GM21367 (cell line): ENCODE measurements around the gene CSNK2B.
"Not testable (repeated sequence)": the region's sequence is repeated elsewhere in the genome, so short reads cannot be mapped to it uniquely, and the experiment has no call there.

Experiments used
- ATAC-seq: cut with Tn5 transposase; IDR thresholded peaks from one replicate; pipeline ENCODE4 v1.9.1; 2021; ENCODE audit not compliant: unreplicated experiment

Gene CSNK2B

GRCh38 chr6:31687860-31688693, 22.2 kb downstream of the CSNK2B start:
- ATAC-seq = no peak

GRCh38 chr6:31689249-31690110, 23.6 kb downstream of the CSNK2B start:
- no peak for ATAC-seq

DNA sequence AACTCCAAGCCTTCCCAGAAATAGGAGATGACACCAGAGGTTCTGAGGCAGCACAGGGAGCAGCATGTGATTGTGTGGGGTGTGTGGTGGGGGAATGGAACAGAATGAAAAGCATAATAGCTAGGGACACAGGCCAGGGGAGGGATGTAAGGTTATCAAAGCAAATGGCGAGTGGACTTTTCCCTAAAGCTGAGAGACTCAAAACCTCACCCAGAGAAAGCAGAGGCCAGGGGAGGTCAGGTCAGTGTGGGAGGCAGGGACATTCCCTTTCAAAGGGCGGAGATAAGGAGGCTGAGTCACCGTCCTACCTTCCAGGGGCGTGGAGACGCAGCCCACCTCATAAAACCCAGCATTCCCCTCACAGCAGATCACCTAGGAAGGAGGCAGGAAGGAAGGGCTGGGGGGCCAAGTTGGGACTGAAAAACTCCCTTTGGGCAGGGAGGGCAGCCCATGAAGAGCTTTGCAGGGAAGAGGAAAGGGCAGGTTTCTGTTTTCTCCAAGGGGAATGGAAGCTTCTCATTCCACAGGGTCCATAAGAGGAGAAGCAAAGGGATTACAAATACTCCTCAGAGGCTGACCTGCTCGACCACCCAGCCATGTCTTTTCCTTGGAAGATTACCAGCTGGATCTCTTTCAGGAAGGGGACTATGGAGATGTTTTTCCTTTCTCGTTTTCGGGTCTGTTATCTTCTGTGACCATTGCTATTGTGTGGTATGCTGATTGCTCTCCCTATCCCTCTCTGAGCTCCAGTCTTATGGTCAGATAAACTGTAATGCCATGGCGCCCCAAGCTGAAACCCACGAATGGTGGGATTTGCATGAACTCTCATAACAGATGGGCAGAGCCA, 24.6 kb downstream of the CSNK2B start:
- no peak for ATAC-seq

DNA sequence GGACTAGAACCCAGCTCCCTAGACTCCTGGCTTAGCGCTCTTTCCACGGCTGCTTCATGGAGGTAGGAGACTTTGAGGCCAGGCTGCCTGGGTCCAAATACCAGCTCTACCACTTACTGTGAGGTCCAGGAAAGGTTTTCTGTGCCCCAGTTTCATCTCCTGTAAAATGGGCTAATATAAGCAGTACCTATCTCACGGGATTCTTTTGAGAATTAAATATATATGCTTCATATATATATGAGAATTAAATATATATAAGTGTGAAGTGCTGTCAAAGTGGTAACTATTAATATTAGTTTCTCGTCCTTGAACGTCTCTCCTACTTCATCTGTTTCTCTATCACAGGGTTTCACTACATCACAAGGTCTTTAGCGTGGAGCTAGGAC, 25.2 kb downstream of the CSNK2B start:
- no peak for ATAC-seq

DNA sequence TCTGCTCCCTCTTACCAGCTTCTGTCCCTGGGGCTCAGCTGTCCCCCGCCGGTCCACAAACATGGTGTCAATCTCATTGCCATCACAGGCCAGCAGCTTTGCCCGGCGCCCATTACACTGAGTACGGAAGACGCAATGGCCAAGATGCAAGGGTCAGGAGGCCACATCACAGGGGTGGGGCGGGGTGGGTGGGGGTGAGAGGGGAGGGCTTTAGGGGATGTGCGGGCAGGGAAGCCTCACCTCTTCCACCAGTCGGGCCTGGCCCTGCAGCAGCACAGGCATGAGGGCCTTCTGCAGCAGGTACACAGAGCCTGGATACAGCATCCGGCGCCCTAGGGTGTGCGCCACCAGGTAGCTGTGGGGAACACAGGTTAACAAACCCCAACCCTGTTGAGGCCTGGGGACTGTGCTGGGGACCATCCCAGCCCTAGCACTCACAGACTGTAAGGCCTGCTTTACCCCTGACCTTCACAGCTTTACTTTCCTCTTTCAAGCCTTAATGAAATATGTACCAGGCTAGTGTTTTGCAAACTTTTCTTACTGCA, 25.8 kb downstream of the CSNK2B start:
- ATAC-seq = no peak

- no peak for ATAC-seq
Measured at GRCh38 chr6:31692353-31692752, 26.5 kb downstream of the CSNK2B start.

DNA sequence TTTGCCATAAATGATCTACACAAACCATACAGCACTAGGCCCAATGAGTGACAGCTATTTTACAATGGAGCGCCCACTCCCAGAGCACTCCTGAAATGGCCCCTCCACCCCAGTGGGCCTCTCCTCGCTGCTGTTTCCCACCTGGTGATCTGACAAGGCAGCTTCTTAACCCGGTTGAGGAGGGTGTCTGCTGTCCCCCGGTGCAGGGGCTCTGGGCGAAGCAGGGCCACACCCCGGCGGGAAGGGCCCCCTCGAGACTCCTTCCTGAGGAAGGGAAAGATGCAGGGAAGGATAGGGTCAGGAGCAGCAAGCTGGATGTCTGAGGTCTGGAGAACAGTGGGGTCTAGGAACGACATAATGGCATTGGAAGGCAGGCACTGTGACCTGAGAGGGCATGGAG, 27.0 kb downstream of the CSNK2B start:
- ATAC-seq = no peak

GRCh38 chr6:31693535-31693934, 27.7 kb downstream of the CSNK2B start:
- no peak for ATAC-seq

GRCh38 chr6:31697555-31697954, 31.7 kb downstream of the CSNK2B start:
- no peak for ATAC-seq

DNA sequence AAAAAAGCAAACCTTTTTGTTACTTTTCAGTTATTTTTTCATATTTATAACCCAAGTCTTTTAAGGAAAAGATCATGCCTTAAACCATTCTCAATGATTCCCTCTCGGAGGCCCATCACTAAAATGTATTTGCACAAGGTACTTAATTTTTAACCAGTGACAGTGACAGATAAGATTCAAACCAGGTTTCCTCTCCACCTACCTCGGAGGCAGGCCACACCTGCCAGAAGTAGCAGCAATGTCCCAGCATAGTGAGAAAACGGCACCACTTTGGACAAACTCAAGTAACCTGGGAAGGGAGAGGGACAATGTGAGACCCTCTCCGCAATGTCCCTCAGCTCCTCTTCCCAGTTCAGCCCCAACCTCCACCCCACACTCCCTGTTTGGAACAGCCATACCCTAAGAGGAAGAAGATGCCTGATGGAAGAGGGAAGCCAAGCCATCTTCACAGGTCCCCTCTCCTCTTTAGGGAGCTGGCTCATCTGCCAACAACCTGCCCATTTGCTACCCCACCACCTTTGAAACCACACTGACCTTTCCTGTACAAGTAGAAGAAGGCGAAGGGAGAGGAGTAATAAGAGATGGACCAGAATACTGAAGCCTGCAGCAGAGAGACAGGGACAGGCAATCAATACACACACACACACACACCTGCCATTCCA, 35.0 kb downstream of the CSNK2B start:
- ATAC-seq = no peak

- no peak for ATAC-seq
Measured at GRCh38 chr6:31701666-31702404, 36.0 kb downstream of the CSNK2B start.

DNA sequence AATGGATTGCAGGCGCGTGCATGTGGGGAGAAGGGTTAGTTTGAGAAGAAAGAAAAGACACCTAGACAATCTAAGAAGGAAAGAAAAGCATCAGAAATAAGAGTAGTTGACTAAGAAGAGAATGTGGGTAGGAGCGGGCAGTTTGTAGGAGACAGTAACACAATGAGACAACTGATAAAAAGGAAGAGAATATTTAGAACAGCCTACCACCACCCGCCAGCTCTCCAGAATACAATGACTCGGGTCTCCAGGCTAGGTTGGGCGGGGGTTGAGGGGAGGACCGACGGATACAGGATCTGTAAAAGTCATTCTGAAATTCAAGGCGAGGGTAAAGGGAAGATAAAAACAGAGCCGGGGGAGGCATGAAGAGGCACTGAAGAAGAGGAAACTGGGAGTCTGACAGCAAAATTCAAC, 36.5 kb downstream of the CSNK2B start:
- no peak for ATAC-seq

- ATAC-seq = peak; percentile 70
Measured at GRCh38 chr6:31702819-31703716, 37.2 kb downstream of the CSNK2B start, which contains the start of gene ABHD16A. Gene ABHD16A, minus strand, starts transcription at chr6:31703324. Its CDS starts 43 bp downstream, at chr6:31703281.

DNA sequence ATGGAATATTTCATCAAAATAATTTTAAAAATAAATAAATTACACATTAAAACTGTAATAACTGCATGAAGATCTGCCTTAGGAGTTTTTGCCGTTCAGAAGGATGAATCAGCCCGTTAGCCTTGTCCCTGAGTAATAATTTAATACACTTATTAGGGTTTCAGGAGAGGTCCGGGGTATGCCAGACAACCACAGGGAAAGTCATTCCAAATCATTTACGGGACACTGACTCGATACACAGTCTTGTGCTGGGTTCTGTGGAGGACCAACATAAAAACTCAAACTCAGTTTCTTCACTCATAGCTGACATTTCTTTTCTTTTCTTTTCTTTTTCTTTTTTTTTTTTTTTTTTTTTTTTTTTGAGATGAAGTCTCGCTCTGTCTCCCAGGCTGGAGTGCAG, 40.1 kb downstream of the CSNK2B start:
- no peak for ATAC-seq

GRCh38 chr6:31706599-31706998, 40.7 kb downstream of the CSNK2B start, which contains the start of gene LY6G6F:
Gene LY6G6F, plus strand, starts transcription at chr6:31706866. Its CDS starts 41 bp downstream, at chr6:31706907.
- ATAC-seq = no peak

- no peak for ATAC-seq
Measured at GRCh38 chr6:31707701-31708100, 41.8 kb downstream of the CSNK2B start.

GRCh38 chr6:31708224-31708623, 42.3 kb downstream of the CSNK2B start:
- ATAC-seq = no peak

- not testable (repeated sequence) for ATAC-seq
Measured at GRCh38 chr6:31709157-31709556, 43.3 kb downstream of the CSNK2B start.
